KMS-11 (cell line): ENCODE measurements around the gene BPIFA3.

ENCODE experiments used
- H2AFZ ChIP-seq: fragments of 200-600 bp; sonication (generic); 2 replicates; pipeline ENCODE4 v1.6.1; 2016; ENCODE audit warnings: antibody characterized with exemption, mixed run types, low read depth
- H3K27ac ChIP-seq: fragments of 200-600 bp; sonication (generic); 2 replicates; pipeline ENCODE4 v1.6.1; 2016; ENCODE audit warnings: mild to moderate bottlenecking, mixed run types
- H3K27me3 ChIP-seq: fragments of 200-600 bp; sonication (generic); 2 replicates; pipeline ENCODE4 v1.6.1; 2017; ENCODE audit warnings: mild to moderate bottlenecking, low read depth, mixed run types, moderate library complexity; ENCODE audit not compliant: insufficient read depth
- H3K36me3 ChIP-seq: fragments of 200-600 bp; sonication (generic); 2 replicates; pipeline ENCODE4 v1.6.1; 2017; ENCODE audit warnings: mild to moderate bottlenecking, mixed run types; ENCODE audit not compliant: insufficient read depth
- H3K4me1 ChIP-seq: fragments of 200-600 bp; sonication (generic); 2 replicates; pipeline ENCODE4 v1.6.1; 2016; ENCODE audit warnings: mild to moderate bottlenecking, low read depth, mixed run types; ENCODE audit not compliant: poor library complexity, severe bottlenecking
- H3K4me2 ChIP-seq: fragments of 200-600 bp; sonication (generic); 2 replicates; pipeline ENCODE4 v1.7.0; 2016; ENCODE audit warnings: mild to moderate bottlenecking, mixed run types
- H3K4me3 ChIP-seq: fragments of 200-600 bp; sonication (generic); IDR thresholded peaks from 2 replicates; pipeline ENCODE4 v1.6.1; 2017; ENCODE audit warnings: low read depth, low read length, mixed read lengths; ENCODE audit not compliant: insufficient read depth
- H3K79me2 ChIP-seq: fragments of 200-600 bp; sonication (generic); 2 replicates; pipeline ENCODE4 v1.6.1; 2016; ENCODE audit warnings: low read depth, mixed run types; ENCODE audit not compliant: insufficient read depth
- H3K9ac ChIP-seq: fragments of 200-600 bp; sonication (generic); 2 replicates; pipeline ENCODE4 v1.6.1; 2016; ENCODE audit warnings: mild to moderate bottlenecking, mixed run types
- H4K20me1 ChIP-seq: fragments of 200-600 bp; sonication (generic); 2 replicates; pipeline ENCODE4 v1.6.1; 2016; ENCODE audit warnings: mild to moderate bottlenecking, mixed run types; ENCODE audit not compliant: insufficient read depth
- TF ChIP-seq, protein P1 (sequence below): fragments of 200-600 bp; sonication (generic); conservative IDR thresholded peaks from 2 replicates; pipeline ENCODE4 v1.6.1; 2017; ENCODE audit warnings: low read depth, mild to moderate bottlenecking, antibody characterized with exemption, low read length, moderate library complexity, mixed read lengths

The BPIFA3 gene

DNA sequence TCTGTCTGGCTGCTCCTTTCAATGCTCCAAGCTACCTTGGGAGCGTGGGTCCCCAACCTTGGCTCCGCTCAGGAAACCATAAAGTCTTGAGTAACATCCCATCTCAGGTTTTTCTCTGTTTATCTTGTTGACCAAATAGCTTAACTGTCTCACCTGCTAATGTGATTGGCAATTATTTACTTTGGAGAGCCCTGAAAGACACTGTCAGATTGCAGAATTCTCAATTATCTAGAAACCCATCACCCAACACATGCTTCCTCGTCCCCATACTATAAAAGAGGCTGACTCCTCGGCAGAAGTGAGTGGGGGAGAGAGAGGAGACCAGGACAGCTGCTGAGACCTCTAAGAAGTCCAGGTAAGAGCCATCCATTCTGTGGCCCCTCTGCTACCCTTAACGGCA lies 18.5 kb downstream of the BPIFA3 start, which contains the start of gene BPIFA1:
Gene BPIFA1, plus strand, starts transcription at position 301 of the 400 bp plus-strand sequence. CDS start 1,716 bp downstream, outside the sequence.
- no peak within 1 kb of the TSS for H3K4me2 ChIP-seq
- no peaks in the 10 kb centered on the region; the same call in 1 of the 2 replicates for H3K27me3 ChIP-seq
- H3K9ac ChIP-seq: no peak within 1 kb of the TSS
- no peak within 1 kb of the TSS for H3K27ac ChIP-seq
- H3K36me3 ChIP-seq: no peaks in the 10 kb centered on the region
- no peaks in the 10 kb centered on the region for H3K4me1 ChIP-seq
- H3K4me3 ChIP-seq: no peak within 1 kb of the TSS
- H3K79me2 ChIP-seq: no peaks in the 10 kb centered on the region
- no peaks in the 10 kb centered on the region for H4K20me1 ChIP-seq
- TF ChIP-seq, protein P1, sequence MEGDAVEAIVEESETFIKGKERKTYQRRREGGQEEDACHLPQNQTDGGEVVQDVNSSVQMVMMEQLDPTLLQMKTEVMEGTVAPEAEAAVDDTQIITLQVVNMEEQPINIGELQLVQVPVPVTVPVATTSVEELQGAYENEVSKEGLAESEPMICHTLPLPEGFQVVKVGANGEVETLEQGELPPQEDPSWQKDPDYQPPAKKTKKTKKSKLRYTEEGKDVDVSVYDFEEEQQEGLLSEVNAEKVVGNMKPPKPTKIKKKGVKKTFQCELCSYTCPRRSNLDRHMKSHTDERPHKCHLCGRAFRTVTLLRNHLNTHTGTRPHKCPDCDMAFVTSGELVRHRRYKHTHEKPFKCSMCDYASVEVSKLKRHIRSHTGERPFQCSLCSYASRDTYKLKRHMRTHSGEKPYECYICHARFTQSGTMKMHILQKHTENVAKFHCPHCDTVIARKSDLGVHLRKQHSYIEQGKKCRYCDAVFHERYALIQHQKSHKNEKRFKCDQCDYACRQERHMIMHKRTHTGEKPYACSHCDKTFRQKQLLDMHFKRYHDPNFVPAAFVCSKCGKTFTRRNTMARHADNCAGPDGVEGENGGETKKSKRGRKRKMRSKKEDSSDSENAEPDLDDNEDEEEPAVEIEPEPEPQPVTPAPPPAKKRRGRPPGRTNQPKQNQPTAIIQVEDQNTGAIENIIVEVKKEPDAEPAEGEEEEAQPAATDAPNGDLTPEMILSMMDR: no peak
- H2AFZ ChIP-seq: no peak within 1 kb of the TSS

DNA sequence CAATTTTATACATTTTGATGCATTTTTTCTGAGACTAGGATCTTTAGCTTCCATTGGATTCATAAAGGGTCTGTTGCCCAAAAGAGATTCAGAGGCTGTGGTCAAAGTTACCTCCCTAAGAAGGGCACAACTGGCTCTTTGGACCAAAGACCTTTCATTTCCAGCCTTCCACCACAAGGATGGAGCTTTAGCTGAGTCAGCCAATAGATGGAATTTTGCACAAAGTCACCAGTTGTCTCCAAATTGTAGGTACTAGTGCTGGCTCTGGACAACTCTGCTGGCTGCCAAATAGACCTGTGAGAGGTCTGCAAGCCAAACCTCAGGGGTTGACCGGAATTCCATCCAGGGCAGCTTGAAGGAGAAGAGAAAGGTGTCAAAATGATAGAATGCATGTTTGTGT lies 19.2 kb downstream of the BPIFA3 start:
- no peaks in the 10 kb centered on the region for H3K36me3 ChIP-seq
- no peak overlapping the region for H2AFZ ChIP-seq
- no peak overlapping the region for H3K9ac ChIP-seq
- no peaks in the 10 kb centered on the region for H3K4me1 ChIP-seq
- TF ChIP-seq, protein P1: no peak
- no peak overlapping the region for H3K4me3 ChIP-seq
- no peak overlapping the region for H3K27ac ChIP-seq
- no peaks in the 10 kb centered on the region for H4K20me1 ChIP-seq
- no peak overlapping the region for H3K4me2 ChIP-seq
- no peaks in the 10 kb centered on the region for H3K79me2 ChIP-seq
- no peaks in the 10 kb centered on the region; the same call in 1 of the 2 replicates for H3K27me3 ChIP-seq

DNA sequence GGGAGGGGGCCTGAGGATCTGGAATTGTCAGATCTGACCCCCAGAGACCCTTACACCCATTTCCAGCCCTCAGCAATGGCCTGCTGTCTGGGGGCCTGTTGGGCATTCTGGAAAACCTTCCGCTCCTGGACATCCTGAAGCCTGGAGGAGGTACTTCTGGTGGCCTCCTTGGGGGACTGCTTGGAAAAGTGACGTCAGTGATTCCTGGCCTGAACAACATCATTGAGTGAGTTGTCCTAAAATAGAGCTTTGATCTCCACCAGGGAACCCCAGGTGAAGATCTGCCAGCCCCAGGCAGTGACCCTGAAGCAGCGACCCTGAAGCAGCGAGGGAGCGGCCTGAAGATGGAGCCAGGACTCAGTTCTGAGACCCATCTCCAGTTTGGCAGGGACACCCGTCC lies 20.8 kb downstream of the BPIFA3 start:
- H4K20me1 ChIP-seq: no peaks in the 10 kb centered on the region
- H3K4me1 ChIP-seq: no peaks in the 10 kb centered on the region
- TF ChIP-seq, protein P1: no peak
- H3K27ac ChIP-seq: no peak overlapping the region
- H3K4me2 ChIP-seq: no peak overlapping the region
- H3K79me2 ChIP-seq: no peaks in the 10 kb centered on the region
- no peak overlapping the region for H3K9ac ChIP-seq
- no peaks in the 10 kb centered on the region for H3K27me3 ChIP-seq
- H2AFZ ChIP-seq: no peak overlapping the region
- H3K4me3 ChIP-seq: no peak overlapping the region
- H3K36me3 ChIP-seq: no peaks in the 10 kb centered on the region

DNA sequence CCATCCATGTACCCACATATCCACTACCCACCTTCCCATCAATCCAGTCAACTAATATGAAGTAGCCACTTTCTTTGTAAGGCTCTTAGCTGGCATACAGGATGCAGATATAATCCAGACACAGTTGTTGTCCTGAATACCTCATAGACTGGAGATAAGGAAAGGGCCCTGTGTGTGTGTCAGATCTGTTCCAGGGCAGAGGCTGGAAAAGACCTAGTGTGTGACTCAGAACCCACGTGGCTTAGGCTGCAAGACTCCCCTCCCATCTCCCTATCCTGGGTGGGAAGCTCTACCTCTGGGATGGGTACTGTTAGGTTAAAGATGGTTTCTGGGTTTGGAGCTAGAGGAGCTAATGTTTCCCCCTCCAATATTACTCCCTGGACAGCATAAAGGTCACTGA lies 22.3 kb downstream of the BPIFA3 start:
- Histone ChIP-seq H2AFZ (no peak overlapping the region), H3K9ac (no peak overlapping the region), H4K20me1 (no peaks in the 10 kb centered on the region), H3K4me2 (no peak overlapping the region), H3K36me3 (no peaks in the 10 kb centered on the region), H3K4me3 (no peak overlapping the region), H3K4me1 (no peaks in the 10 kb centered on the region), H3K79me2 (no peaks in the 10 kb centered on the region), H3K27ac (no peak overlapping the region), H3K27me3 (no peaks in the 10 kb centered on the region)
- TF ChIP-seq, protein P1: no peak
